SW 1271 (cell line): ENCODE data around the gene ERC2.

ENCODE experiments used
- DNase-seq, 2 experiments: peaks; one replicate each; lab custom pipeline; 2025; lab: John Stamatoyannopoulos, UW

The ERC2 gene

GRCh38 chr3:55619046-55619808 lies 849.0 kb downstream of the ERC2 start:
- no peak for DNase-seq

GRCh38 chr3:55617385-55617784 lies 850.9 kb downstream of the ERC2 start:
- DNase-seq: no peak

GRCh38 chr3:55616803-55617202 lies 851.5 kb downstream of the ERC2 start:
- no peak for DNase-seq

GRCh38 chr3:55615694-55616295 lies 852.5 kb downstream of the ERC2 start:
- DNase-seq: no peak

GRCh38 chr3:55615039-55615693 lies 853.1 kb downstream of the ERC2 start:
- no peak for DNase-seq

GRCh38 chr3:55611121-55611520 lies 857.1 kb downstream of the ERC2 start:
- no peak for DNase-seq

GRCh38 chr3:55609230-55609827 lies 858.9 kb downstream of the ERC2 start:
- DNase-seq: no peak

- no peak for DNase-seq
Observed at GRCh38 chr3:55608301-55608937, 859.8 kb downstream of the ERC2 start.

- no peak for DNase-seq
Observed at GRCh38 chr3:55607844-55608243, 860.4 kb downstream of the ERC2 start.

- no peak for DNase-seq
Observed at GRCh38 chr3:55607175-55607574, 861.1 kb downstream of the ERC2 start.

- DNase-seq: no peak
Observed at GRCh38 chr3:55605443-55606236, 862.6 kb downstream of the ERC2 start.

GRCh38 chr3:55604846-55605245 lies 863.4 kb downstream of the ERC2 start:
- DNase-seq: no peak

- DNase-seq: no peak
Observed at GRCh38 chr3:55604402-55604801, 863.9 kb downstream of the ERC2 start.

- DNase-seq: no peak
Observed at GRCh38 chr3:55601366-55602080, 866.7 kb downstream of the ERC2 start.

- no peak for DNase-seq
Observed at GRCh38 chr3:55598224-55598623, 870.0 kb downstream of the ERC2 start.

- no peak for DNase-seq
Observed at GRCh38 chr3:55597641-55598040, 870.6 kb downstream of the ERC2 start.

GRCh38 chr3:55596212-55596611 lies 872.1 kb downstream of the ERC2 start:
- no peak for DNase-seq

GRCh38 chr3:55595420-55595819 lies 872.8 kb downstream of the ERC2 start:
- no peak for DNase-seq

- DNase-seq: no peak
Observed at GRCh38 chr3:55592572-55592971, 875.7 kb downstream of the ERC2 start.

- no peak for DNase-seq
Observed at GRCh38 chr3:55591888-55592287, 876.4 kb downstream of the ERC2 start.
